Esophagus squamous epithelium (tissue), 4 donors: Measurements from ENCODE around the gene PEAR1.

Experiments
- CTCF ChIP-seq, 6 experiments: fragments of 450-650 bp in 4 of 6; fragments of 200-600 bp in 2 of 6; sonication (generic) in 2 of 6; IDR thresholded peaks; one replicate each; pipeline ENCODE4 v1.5.1; 2016 to 2019; ENCODE audit warnings: antibody characterized with exemption in 6 of 6, mild to moderate bottlenecking in 4 of 6, moderate library complexity in 4 of 6
- POLR2A ChIP-seq, 4 donors: fragments of 450-650 bp; IDR thresholded peaks; one replicate each; pipeline ENCODE4 v1.6.1; 2017; ENCODE audit warnings: antibody characterized with exemption in 4 of 4, mild to moderate bottlenecking in 4 of 4, moderate library complexity in 3 of 4

- TF ChIP-seq POLR2A (IDR thresholded peaks at IDR 0.05) (no peak), CTCF (IDR thresholded peaks at IDR 0.05) (no peak)
These were observed 18.2 kb downstream of the PEAR1 start for GRCh38 chr1:156911577-156912298.
